B cell (primary cell): ENCODE measurements around the gene KRT12. TPM values are rescaled to one million over a fixed set of nuclear protein-coding genes. Genes with fewer than 3 reads are reported as not detected.

Experiments used
- ATAC-seq: fragments of 200-7000 bp; cut with Tn5 transposase; one replicate; pipeline ENCODE4 v1.10.0; 2021; ENCODE audit warnings: low read depth, mild to moderate bottlenecking, moderate number of reproducible peaks, moderate library complexity
- CTCF ChIA-PET: fragments of 350-600 bp; sonication (Branson Sonifier 250); formaldehyde crosslinking; loops from one replicate; lab custom pipeline; 2021; ENCODE audit warnings: antibody characterized with exemption, inconsistent platforms; lab: Charles Lee
- POLR2A ChIA-PET: fragments of 350-600 bp; sonication (Branson Sonifier 250); formaldehyde crosslinking; loops from one replicate; lab custom pipeline; 2021; ENCODE audit warnings: antibody characterized with exemption; lab: Charles Lee
- DNase-seq: peaks from one replicate; pipeline ENCODE4 v3.0.0; 2013
- H2AFZ ChIP-seq: 2 replicates; pipeline ENCODE4 v1.6.1; 2012; ENCODE audit warnings: mild to moderate bottlenecking, low read depth, low read length; ENCODE audit not compliant: insufficient read depth, poor library complexity, severe bottlenecking
- H3K27ac ChIP-seq, 2 donors: 1 replicate in 1 of 2; 2 replicates in 1 of 2; pipeline ENCODE4 v1.5.1; 2012 to 2013; ENCODE audit warnings: low read length in 2 of 2, mild to moderate bottlenecking in 2 of 2, moderate library complexity in 1 of 2
- H3K27me3 ChIP-seq, 4 experiments: fragments of 200-600 bp in 1 of 4; sonication (generic) in 1 of 4; replicated peaks in 1 of 4; 1 replicate in 2 of 4; 2 replicates in 2 of 4; pipeline versions ENCODE4 v1.6.1 to v1.7.0; 2013 to 2016; ENCODE audit warnings: low read length in 3 of 4, mild to moderate bottlenecking in 2 of 4, mixed read lengths in 1 of 4, moderate library complexity in 1 of 4; ENCODE audit not compliant: insufficient read depth in 4 of 4, control insufficient read depth in 3 of 4; ENCODE audit errors: control extremely low read depth in 1 of 4
- H3K36me3 ChIP-seq, 2 experiments: replicated peaks in 1 of 2; 1 replicate in 1 of 2; 2 replicates in 1 of 2; pipeline versions ENCODE4 v1.6.1 to v1.7.1; 2013; ENCODE audit warnings: low read length in 1 of 2; ENCODE audit not compliant: insufficient read depth in 2 of 2, control insufficient read depth in 1 of 2; ENCODE audit errors: control extremely low read depth in 1 of 2, extremely low read depth in 1 of 2
- H3K4me1 ChIP-seq, 2 donors: fragments of 200-600 bp in 1 of 2; sonication (generic) in 1 of 2; 1 replicate in 1 of 2; 2 replicates in 1 of 2; pipeline versions ENCODE4 v1.5.1 to v1.6.1; 2013 to 2017; ENCODE audit warnings: low read length in 2 of 2; ENCODE audit not compliant: control insufficient read depth in 2 of 2, insufficient read depth in 2 of 2
- H3K4me2 ChIP-seq: replicated peaks from 2 replicates; pipeline ENCODE3; 2012; ENCODE audit warnings: mild to moderate bottlenecking, low read depth, low read length; ENCODE audit not compliant: poor library complexity, severe bottlenecking
- H3K4me3 ChIP-seq, 5 experiments: fragments of 200-600 bp in 1 of 5; sonication (generic) in 1 of 5; 1 replicate in 3 of 5; 2 replicates in 2 of 5; pipeline versions ENCODE4 v1.5.1 to v1.7.0; 2011 to 2016; ENCODE audit warnings: low read length in 4 of 5, mild to moderate bottlenecking in 4 of 5, low read depth in 2 of 5, control low read depth in 1 of 5, moderate library complexity in 1 of 5; ENCODE audit not compliant: insufficient read depth in 1 of 5; ENCODE audit errors: control extremely low read depth in 1 of 5, extremely low read depth in 1 of 5
- H3K79me2 ChIP-seq: fragments of 200-600 bp; sonication (generic); one replicate; pipeline ENCODE4 v1.6.0; 2016; ENCODE audit warnings: low read length; ENCODE audit not compliant: control insufficient read depth, insufficient read depth
- H3K9ac ChIP-seq: fragments of 200-600 bp; sonication (generic); 2 replicates; pipeline ENCODE4 v1.6.1; 2017; ENCODE audit warnings: mild to moderate bottlenecking, low read length, moderate library complexity
- H3K9me3 ChIP-seq, 3 donors: one replicate each; pipeline versions ENCODE4 v1.6.1 to v1.7.1; 2013; ENCODE audit warnings: low read length in 2 of 3; ENCODE audit not compliant: control insufficient read depth in 2 of 3, insufficient read depth in 1 of 3; ENCODE audit errors: control extremely low read depth in 1 of 3
- H4K20me1 ChIP-seq: 2 replicates; pipeline ENCODE4 v1.6.0; 2012; ENCODE audit warnings: mild to moderate bottlenecking, low read length; ENCODE audit not compliant: insufficient read depth, control insufficient read depth, poor library complexity, severe bottlenecking
- H3K27ac Mint-ChIP-seq: one replicate; pipeline ENCODE4 v1.8.0; 2021; ENCODE audit warnings: mixed read lengths
- H3K27me3 Mint-ChIP-seq: one replicate; pipeline ENCODE4 v1.8.0; 2021; ENCODE audit warnings: mixed read lengths
- H3K4me1 Mint-ChIP-seq: one replicate; pipeline ENCODE4 v1.8.0; 2021; ENCODE audit warnings: mixed read lengths
- H3K4me3 Mint-ChIP-seq: one replicate; pipeline ENCODE4 v1.8.0; 2021; ENCODE audit warnings: mixed read lengths
- H3K9me3 Mint-ChIP-seq: one replicate; pipeline ENCODE4 v1.8.0; 2022; ENCODE audit warnings: mixed read lengths; ENCODE audit not compliant: insufficient read depth
- EZH2 ChIP-seq: IDR thresholded peaks from 2 replicates; pipeline ENCODE4 v1.6.1; 2012; ENCODE audit warnings: borderline replicate concordance, low read depth, mild to moderate bottlenecking, moderate library complexity, low read length; ENCODE audit not compliant: insufficient read depth, poor library complexity, severe bottlenecking
- WGBS: methylation state at CpG from one replicate; pipeline ENCODE4 v1.1.5; 2013; ENCODE audit warnings: missing lambda C conversion rate; ENCODE audit not compliant: insufficient coverage; 5-methylcytosine and 5-hydroxymethylcytosine counted together
- intact Hi-C: fragments of 100-400 bp; cut with micrococcal nuclease; formaldehyde crosslinking; loops from one replicate; pipeline ENCODE4 v1.10.0; 2022
- polyA plus RNA-seq: library from polyadenylated mRNA; depleted of rRNA; stranded (reverse); fragments of >200 nt; gene quantifications from 2 replicates; pipeline ENCODE4 v1.2.3, GENCODE V29; 2012
- total RNA-seq, 2 donors: library from RNA; stranded (reverse); fragments of 120-200 nt in 1 of 2; gene quantifications; 1 replicate in 1 of 2; 2 replicates in 1 of 2; pipeline versions ENCODE4 v1.2.3 to v1.2.4, GENCODE V29; 2013 to 2022
- TF ChIP-seq, protein P1 (sequence below): fragments of 200-600 bp; IDR thresholded peaks from one replicate; pipeline ENCODE4 v1.8.0; 2022; ENCODE audit warnings: antibody characterized with exemption, mild to moderate bottlenecking

The KRT12 gene
- total and polyA plus RNA-seq, 2 donors (not counting 1 experiment from before 2014, with no cell fraction given), result not detected

DNA sequence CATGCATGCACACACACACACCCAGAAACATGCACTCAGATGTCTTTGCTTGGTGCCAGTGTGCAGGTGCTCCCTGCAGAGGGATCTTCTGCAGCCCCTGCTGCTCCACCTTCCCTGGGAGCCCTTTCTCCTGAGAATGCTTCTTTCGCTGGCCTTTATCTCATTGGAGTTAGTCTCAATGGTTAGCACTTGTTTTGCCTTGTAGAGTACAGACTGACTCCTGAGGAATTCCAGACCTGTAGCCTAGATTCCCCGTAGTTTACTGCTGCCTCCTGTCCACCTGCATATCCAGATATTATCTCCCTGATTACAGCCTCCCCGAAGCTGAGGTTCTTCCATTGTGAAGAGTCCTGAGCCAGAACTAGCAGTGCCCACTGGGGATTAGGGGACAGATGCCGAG, 3.1 kb upstream of the KRT12 start:
- Mint-ChIP-seq H3K4me3 (no peak overlapping the region), H3K9me3 (no peaks in the 10 kb centered on the region), H3K4me1 (no peaks in the 10 kb centered on the region), H3K27me3 (peaks cover 44% of the 10 kb centered on the region), H3K27ac (no peak overlapping the region)
- ChIA-PET POLR2A (no interaction called here), CTCF (no interaction called here)
- H3K9me3 ChIP-seq, result peaks cover 0 to 1% (median 0%) of the 10 kb centered on the region in 3 donors
- intact Hi-C loops, result no loop called here
- no peak overlapping the region for H3K4me2 ChIP-seq
- H4K20me1 ChIP-seq, result no peaks in the 10 kb centered on the region
- DNase-seq, result no peak
- H3K27me3 ChIP-seq, result peaks cover 0 to 18% (median 10%) of the 10 kb centered on the region in 4 experiments
- 62% methylated on average over 2 of the region's 4 CpGs for WGBS
- no peaks in the 10 kb centered on the region for H3K36me3 ChIP-seq
- H3K9ac ChIP-seq, result no peak overlapping the region
- TF ChIP-seq, protein P1, sequence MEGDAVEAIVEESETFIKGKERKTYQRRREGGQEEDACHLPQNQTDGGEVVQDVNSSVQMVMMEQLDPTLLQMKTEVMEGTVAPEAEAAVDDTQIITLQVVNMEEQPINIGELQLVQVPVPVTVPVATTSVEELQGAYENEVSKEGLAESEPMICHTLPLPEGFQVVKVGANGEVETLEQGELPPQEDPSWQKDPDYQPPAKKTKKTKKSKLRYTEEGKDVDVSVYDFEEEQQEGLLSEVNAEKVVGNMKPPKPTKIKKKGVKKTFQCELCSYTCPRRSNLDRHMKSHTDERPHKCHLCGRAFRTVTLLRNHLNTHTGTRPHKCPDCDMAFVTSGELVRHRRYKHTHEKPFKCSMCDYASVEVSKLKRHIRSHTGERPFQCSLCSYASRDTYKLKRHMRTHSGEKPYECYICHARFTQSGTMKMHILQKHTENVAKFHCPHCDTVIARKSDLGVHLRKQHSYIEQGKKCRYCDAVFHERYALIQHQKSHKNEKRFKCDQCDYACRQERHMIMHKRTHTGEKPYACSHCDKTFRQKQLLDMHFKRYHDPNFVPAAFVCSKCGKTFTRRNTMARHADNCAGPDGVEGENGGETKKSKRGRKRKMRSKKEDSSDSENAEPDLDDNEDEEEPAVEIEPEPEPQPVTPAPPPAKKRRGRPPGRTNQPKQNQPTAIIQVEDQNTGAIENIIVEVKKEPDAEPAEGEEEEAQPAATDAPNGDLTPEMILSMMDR, result no peak
- TF ChIP-seq EZH2, result no peak
- ATAC-seq, result no peak
- no peak overlapping the region for H3K27ac ChIP-seq
- no peaks in the 10 kb centered on the region for H3K79me2 ChIP-seq
- no peak overlapping the region for H3K4me3 ChIP-seq
- H3K4me1 ChIP-seq, result no peaks in the 10 kb centered on the region
- H2AFZ ChIP-seq, result no peak overlapping the region

- Histone ChIP-seq H3K4me3 (no peak overlapping the region), H3K27me3 (peaks cover 0 to 11% (median 7%) of the 10 kb centered on the region in 4 experiments), H3K4me2 (no peak overlapping the region), H2AFZ (no peak overlapping the region), H4K20me1 (no peaks in the 10 kb centered on the region), H3K79me2 (no peaks in the 10 kb centered on the region), H3K27ac (no peak overlapping the region), H3K4me1 (no peaks in the 10 kb centered on the region), H3K9me3 (peaks cover 0 to 2% (median 0%) of the 10 kb centered on the region in 3 donors), H3K36me3 (no peaks in the 10 kb centered on the region), H3K9ac (no peak overlapping the region)
- H3K4me3 Mint-ChIP-seq, result no peak overlapping the region
- H3K27me3 Mint-ChIP-seq, result peaks cover 39% of the 10 kb centered on the region
- DNase-seq (no peak), ATAC-seq (no peak)
- no peaks in the 10 kb centered on the region for H3K9me3 Mint-ChIP-seq
- TF ChIP-seq, protein P1, result no peak
- TF ChIP-seq EZH2, result no peak
- intact Hi-C loops, result no loop called here
- 97% methylated on average over 10 of the region's 14 CpGs for WGBS
- ChIA-PET POLR2A (no interaction called here), CTCF (interaction anchor here (1.1 kb wide), 1 partner anchor 9 kb away, joined by 3 read pairs; no protein-coding TSS in a partner anchor)
- no peaks in the 10 kb centered on the region for H3K4me1 Mint-ChIP-seq
- no peak overlapping the region for H3K27ac Mint-ChIP-seq
Observed at GRCh38 chr17:40864661-40865390, 2.2 kb downstream of the KRT12 start.
